ENCODE measurements around the gene ERN2.
A peak's percentile ranks its signal among the peaks of the same experiment; 100 is the strongest.

ERN2 gene

GRCh38 chr16:23667355-23667659 is 45.7 kb downstream of the ERN2 start:
- no peak for TF ChIP-seq CTCF (IDR thresholded peaks at IDR 0.05; ENCODE audit: low read depth, low read length, missing control alignments)
- DNase-seq (ENCODE audit: low read depth), result no peak
- in situ Hi-C loops (cut with HindIII; ENCODE audit: low sequenced_read_pairs), result no loop called here
- no peak overlapping the region for H3K4me3 ChIP-seq (ENCODE audit: low read depth, low read length)

GRCh38 chr16:23666571-23667354 is 46.3 kb downstream of the ERN2 start:
- in situ Hi-C loops (cut with HindIII; ENCODE audit: low sequenced_read_pairs), result no loop called here
- no peak for TF ChIP-seq CTCF (IDR thresholded peaks at IDR 0.05; ENCODE audit: low read depth, low read length, missing control alignments)
- no peak for DNase-seq (ENCODE audit: low read depth)
- no peak overlapping the region for H3K4me3 ChIP-seq (ENCODE audit: low read depth, low read length)

GRCh38 chr16:23663918-23664317 is 49.1 kb downstream of the ERN2 start:
- in situ Hi-C loops (cut with HindIII; ENCODE audit: low sequenced_read_pairs), result no loop called here
- DNase-seq (ENCODE audit: low read depth), result no peak
- H3K4me3 ChIP-seq (ENCODE audit: low read depth, low read length), result no peak overlapping the region
- TF ChIP-seq CTCF (IDR thresholded peaks at IDR 0.05; ENCODE audit: low read depth, low read length, missing control alignments), result no peak

- H3K4me3 ChIP-seq (ENCODE audit: low read depth, low read length), result no peak overlapping the region
- TF ChIP-seq CTCF (IDR thresholded peaks at IDR 0.05; ENCODE audit: low read depth, low read length, missing control alignments), result no peak
- in situ Hi-C loops (cut with HindIII; ENCODE audit: low sequenced_read_pairs), result no loop called here
- no peak for DNase-seq (ENCODE audit: low read depth)
Observed at GRCh38 chr16:23651943-23652468, 61.0 kb downstream of the ERN2 start.

DNA sequence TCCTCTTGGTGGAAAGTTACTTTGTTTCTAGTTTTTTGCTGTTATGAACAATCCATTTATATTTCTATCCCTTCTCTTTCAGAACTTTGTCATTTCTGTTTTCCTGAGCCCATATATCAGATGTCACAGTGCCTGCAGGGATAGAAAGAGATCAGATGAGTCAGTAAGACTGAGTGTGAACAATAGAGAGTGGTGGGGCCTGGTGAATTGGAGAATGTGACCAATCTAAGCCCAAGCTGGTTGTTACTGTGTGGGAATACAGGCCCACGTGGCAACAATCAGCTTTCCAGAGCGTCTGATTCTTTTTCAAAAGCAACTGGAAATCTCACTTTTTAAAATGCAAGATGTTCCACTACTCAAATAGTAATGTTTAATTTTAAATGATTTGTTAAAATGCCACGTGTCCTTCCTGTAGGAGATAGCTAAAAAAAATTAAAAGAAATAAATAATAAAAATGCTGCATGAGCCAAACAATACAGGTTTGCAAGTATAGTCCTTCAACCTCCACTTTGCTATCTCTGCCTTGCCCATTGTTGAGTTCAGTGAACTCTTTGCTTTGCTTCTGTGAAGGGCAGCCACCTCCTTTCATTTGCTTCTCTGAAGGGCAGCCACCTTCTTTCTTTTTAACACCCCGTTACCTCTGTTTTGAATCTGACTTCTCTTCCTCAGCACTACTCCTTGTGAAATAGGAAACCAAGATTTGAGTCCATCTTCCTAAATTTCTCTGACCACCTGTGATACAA is 62.2 kb downstream of the ERN2 start:
- no peak overlapping the region for H3K4me3 ChIP-seq (ENCODE audit: low read depth, low read length)
- in situ Hi-C loops (cut with HindIII; ENCODE audit: low sequenced_read_pairs), result no loop called here
- no peak for DNase-seq (ENCODE audit: low read depth)
- no peak for TF ChIP-seq CTCF (IDR thresholded peaks at IDR 0.05; ENCODE audit: low read depth, low read length, missing control alignments)

DNA sequence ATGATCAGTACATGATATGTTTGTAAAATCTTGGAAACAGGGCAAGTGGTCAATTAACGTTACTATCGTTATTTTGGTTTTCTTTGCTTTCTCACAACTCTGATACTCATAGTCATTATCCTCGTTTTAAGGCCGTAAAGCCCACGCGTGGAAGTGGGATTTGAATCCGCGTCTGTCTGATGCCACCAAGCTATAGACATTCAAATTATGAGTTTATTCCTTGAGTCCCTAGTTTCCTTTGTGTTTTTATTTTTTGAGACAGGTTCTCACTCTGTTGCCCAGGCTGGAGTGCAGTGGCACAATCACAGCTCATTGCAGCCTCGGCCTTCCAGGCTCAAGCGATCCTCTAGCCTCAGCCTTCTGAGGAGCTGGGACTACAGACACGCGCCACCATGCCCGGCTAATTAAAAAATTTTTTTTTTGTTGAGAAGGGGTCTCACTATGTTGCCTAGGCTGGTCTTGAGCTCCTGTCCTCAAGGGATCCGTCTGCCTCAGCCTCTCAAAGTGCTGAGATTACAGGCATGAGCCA is 70.7 kb downstream of the ERN2 start:
- in situ Hi-C loops (cut with HindIII; ENCODE audit: low sequenced_read_pairs), result no loop called here
- DNase-seq (ENCODE audit: low read depth), result no peak
- H3K4me3 ChIP-seq (ENCODE audit: low read depth, low read length), result peak overlapping the region; percentile 99
- TF ChIP-seq CTCF (IDR thresholded peaks at IDR 0.05; ENCODE audit: low read depth, low read length, missing control alignments), result no peak

Data from astrocyte of the cerebellum (primary cell).